Stimulated activated CD8-positive, alpha-beta memory T cell treated with anti-CD3 and anti-CD28 coated beads, Interleukin-2, amount 100 ng/mL, for 1 hour (primary cell): ENCODE data around the gene CENPA.
"Not testable (repeated sequence)": the region's sequence is repeated elsewhere in the genome, so short reads cannot be mapped to it uniquely, and the experiment has no call there.

ENCODE experiments used
- DNase-seq, 2 donors: peaks; one replicate each; pipeline ENCODE4 v3.0.0-alpha.2; 2020; ENCODE audit warnings: low read depth in 2 of 2

CENPA gene

DNA sequence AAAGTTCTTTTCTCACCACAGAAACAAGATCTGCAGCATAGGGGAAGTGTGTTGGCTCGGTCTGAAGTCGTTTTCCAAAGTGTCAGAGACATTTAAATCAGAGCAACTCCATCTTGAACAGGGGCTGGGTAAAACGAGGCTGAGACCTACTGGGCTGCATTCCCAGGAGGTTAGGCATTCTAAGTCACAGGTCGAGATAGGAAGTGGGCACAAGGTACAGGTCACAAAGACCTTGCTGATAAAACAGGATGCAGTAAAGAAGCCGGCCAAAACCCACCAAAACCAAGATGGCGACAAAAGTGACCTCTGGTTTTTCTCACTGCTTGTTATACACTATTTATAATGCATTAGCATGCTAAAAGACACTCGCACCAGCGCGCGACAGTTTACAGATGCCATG is 24.9 kb upstream of the CENPA start:
- DNase-seq, result not testable (repeated sequence)

GRCh38 chr2:26763019-26763418 is 22.8 kb upstream of the CENPA start:
- no peak for DNase-seq

- DNase-seq, result peak; percentile 65 to 75
These were observed 21.6 kb upstream of the CENPA start, which contains the start of gene SLC35F6 for GRCh38 chr2:26764078-26764887. TSS of gene SLC35F6 (plus strand) at chr2:26764284. CDS start at chr2:26764350, 66 bp downstream.

DNA sequence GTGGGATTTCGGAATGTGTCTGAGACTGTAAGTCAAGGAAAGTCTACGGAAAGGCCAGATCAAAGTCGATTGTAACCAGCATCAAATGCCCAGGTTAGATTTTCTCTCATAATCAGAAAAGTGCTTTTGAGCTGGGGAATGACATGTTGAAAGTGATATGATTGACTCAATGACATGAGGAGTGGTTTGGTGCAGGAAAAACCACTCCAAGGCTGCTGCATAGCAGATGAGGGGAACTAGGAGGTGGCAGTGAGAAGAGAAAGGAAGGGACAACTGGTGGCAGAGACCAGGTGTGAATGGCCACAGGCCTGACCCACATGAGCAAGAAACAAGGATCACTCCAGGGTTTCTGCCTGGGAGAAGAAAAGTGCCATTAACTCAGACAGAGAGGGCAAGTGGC is 20.9 kb upstream of the CENPA start:
- no peak for DNase-seq

GRCh38 chr2:26765475-26766200 is 20.2 kb upstream of the CENPA start:
- no peak for DNase-seq

DNA sequence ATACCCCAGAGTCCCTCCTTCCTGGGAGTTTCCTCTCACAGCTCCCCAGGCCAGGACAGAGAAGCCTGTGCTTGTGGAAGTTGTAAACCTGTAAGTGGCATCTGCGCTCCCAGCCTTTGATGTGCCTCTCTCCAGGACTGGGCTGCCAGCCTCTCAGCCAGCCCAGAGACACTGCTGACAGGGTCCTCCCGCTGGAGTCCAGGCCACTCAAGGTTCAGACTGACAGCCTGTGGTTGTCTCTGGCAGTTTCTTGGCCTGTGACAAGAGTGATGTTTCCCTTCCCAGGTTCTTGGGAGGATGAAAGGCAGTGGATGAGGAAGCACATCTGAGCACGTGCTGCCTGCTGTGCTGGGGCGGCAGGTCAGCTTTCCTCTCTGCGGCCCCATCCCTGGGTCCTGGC is 18.7 kb upstream of the CENPA start:
- DNase-seq, result no peak

GRCh38 chr2:26767894-26768487 is 17.9 kb upstream of the CENPA start:
- no peak for DNase-seq

DNA sequence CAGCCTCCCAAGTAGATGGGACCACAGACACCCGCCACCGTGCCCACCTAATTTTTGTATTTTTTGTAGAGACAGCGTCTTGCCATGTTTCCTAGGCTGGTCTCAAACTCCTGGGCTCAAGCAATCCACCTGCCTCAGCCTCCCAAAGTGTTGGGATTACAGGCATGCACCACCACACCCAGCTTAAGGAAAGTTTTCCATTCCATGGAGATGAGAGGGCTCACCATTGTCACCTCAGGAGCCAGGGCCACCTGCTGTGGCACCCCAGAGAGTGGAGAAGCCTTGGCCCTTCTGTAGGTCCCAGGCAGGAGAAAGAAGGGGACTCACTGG is 17.1 kb upstream of the CENPA start:
- no peak for DNase-seq

DNA sequence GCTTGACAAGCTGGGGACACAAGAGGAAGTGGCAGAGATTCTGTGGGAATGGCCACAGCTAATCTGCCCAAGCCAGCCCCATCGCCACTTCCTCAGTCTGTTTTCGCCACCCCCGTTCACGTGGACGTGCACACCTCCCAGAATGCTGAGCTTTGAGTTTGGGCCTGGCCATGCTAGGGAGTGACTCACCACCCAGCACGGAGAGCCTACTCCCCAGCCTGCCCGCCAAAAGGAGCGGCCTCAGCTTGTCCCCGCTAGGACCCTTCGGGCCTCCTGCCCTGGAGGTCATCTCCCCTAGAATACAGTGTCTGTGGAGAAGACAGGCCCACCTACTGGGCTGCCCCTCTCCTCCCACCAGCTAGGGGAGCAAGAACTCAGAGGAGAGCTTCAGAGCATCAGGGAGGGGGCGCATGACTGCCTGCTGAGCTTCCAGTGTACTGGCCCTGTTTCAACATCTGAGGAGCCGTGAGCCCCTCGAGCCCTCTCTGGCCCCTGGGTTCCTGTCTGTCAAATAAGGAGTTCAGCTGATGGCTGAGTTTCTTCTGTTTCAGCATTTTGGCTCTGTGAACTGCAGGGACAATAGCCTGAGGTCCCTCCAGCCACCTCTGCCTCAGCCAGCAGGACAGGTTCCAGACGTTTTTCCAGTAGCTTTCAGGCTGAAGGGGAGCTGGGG is 16.6 kb upstream of the CENPA start:
- no peak for DNase-seq

- DNase-seq, result no peak
These were observed 14.8 kb upstream of the CENPA start for GRCh38 chr2:26770986-26771586.

DNA sequence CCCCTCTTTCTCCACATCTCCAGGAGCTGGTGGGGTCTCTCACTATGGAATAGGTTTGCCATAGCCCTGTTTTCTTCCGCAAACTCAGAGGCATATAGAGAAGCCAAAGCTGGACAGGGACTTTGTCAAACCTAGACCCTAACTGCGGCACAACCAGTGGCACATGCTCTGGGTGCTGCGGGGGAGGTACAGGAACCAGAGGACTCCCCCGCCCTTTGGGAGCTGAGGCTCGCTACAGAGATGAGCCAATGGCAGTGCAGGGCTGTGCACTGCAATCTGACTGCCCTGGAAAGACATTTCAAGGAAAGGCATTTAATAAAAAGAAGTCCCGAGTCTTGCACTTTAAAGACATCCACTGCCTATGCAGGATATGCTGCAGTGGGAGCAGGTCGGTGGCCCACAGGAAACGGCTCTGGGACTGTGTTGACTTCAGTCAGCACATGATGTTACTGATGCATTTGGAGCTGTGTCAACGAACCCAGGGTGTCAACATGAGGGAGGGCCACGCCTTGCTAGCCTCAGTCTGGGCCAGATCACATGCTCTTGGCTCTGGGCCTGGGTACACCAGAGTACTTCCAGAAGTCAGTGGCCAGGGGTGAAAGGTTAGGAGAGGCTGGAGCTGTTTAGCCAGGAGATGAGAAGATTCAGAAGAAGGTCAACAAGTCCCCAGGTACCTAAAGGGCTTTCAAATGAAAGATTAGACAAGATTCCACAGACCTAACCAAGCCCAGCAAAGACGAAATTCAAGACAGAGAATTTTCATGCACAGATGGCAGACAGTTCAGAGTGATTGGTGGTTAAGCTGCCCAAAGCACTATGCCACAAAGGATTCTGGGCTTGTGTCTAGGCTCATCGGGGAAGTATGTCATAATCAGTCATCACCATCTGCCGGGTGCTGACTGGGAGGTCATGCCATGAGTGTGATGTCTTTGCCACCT is 13.5 kb upstream of the CENPA start:
- DNase-seq, result no peak

- no peak for DNase-seq
These were observed 9.6 kb upstream of the CENPA start for GRCh38 chr2:26776195-26776800.

DNA sequence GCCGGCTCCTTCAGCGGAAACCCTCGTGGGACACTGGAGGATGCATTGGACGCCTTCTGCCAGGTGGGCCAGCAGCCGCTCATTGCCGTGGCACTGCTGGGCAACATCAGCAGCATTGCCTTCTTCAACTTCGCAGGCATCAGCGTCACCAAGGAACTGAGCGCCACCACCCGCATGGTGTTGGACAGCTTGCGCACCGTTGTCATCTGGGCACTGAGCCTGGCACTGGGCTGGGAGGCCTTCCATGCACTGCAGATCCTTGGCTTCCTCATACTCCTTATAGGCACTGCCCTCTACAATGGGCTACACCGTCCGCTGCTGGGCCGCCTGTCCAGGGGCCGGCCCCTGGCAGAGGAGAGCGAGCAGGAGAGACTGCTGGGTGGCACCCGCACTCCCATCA is 7.8 kb upstream of the CENPA start:
- no peak for DNase-seq

- DNase-seq, result no peak
These were observed 7.3 kb upstream of the CENPA start for GRCh38 chr2:26778507-26778906.

GRCh38 chr2:26780203-26780760 is 5.6 kb upstream of the CENPA start:
- no peak for DNase-seq

DNA sequence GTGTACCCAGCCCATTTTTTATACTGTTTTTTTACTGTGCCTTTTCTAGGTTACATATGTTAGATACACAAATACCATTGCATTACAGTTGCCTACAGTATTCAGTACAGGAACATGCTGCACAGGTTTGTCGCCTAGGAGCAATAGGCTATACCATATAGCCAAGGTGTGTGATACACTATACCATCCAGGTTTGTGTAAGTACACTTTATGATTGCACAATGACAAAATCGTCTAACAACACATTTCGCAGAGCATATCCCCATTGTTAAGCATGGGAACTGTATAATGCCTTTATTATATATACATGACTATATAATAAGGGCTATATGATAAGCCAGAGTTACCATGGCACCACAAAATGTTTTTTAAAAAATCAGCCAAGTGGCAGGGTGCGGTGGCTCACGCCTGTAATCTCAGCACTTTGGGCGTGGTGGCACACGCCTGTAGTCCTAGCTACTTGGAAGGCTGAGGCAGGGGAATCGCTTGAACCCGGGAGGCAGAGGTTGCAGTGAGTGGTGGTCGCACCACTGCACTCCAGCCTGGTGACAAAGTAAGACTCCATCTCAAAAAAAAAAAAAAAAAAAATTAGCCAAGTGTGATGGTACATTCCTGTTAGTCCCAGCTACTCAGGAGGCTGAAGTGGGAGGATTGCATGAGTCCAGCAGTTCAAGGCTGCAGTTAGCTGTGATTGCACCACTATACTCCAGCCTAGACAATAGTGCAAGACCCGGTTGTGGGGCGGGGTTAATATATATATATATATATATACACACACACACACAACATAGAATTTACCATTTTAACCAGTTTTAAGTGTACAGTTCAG is 2.8 kb upstream of the CENPA start:
- no peak for DNase-seq

GRCh38 chr2:26784570-26785234 is 1.2 kb upstream of the CENPA start:
- no peak for DNase-seq

GRCh38 chr2:26786207-26787028 is 562 bp downstream of the CENPA start:
- DNase-seq, result no peak
